ENCODE measurements around the gene LTBP2.
"Not testable (repeated sequence)": the region's sequence is repeated elsewhere in the genome, so short reads cannot be mapped to it uniquely, and the experiment has no call there.

Gene LTBP2

GRCh38 chr14:74551001-74551400, 61.0 kb downstream of the LTBP2 start:
- no peak for DNase-seq (ENCODE audit: low spot score)

DNA sequence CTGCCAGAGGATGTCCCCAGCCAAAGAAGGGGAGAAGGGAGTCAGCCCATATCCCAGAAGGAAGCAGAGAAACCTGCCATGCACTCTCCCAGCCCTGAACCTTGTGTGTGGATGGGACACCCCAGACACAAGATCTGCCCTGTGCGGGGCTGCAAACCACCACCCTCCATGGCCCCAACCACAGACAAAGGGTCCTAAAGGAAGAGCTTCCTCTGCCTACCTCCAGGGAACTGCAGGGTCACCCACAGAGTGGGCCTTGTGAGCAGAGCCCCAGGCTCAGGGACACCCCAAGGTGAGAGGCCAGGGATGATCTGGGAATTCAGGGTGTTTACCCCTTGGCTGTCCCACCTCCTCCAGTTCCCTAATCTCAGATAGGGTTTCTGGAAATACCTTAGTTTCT, 62.0 kb downstream of the LTBP2 start:
- DNase-seq (ENCODE audit: low spot score): no peak

DNA sequence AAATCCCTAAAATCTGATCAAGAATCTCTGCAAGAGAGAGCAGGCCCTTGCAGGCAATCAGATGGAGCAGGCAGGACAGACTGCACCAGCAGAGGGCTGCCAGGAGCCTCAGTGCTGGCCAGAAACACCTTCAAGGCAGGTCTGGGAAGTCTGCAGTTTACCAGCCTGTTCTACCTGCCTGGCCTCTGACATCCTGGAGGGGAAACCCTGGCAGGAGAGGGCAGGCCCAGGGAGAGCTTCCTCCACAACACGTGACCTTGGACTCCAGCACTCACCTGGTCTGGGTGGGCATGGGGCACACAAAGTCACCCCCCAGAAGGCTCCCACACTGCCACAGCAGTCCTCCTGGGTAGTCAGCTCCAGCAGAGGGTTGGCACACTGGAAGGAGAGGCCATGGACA, 62.4 kb downstream of the LTBP2 start:
- DNase-seq (ENCODE audit: low spot score): peak; percentile 47

DNA sequence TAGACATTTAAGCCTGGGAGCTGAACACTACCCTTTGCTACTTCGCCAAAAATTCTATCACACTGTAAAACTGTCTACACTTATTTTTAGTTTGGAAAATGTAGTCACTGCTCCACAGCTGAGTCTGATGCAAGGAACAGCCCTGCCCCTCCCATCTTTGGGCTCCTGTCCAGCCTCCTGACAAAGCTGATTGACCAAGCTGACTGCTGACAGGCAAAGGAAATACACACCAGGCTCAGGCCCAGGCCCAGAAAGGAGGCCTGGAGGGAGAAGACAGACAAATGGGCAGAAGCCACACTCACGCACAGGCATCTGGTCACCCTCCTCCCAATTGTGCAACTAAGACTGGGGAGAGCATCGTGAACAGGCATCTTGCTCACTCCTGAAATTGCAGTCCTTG, 63.2 kb downstream of the LTBP2 start:
- DNase-seq (ENCODE audit: low spot score): peak; percentile 79

DNA sequence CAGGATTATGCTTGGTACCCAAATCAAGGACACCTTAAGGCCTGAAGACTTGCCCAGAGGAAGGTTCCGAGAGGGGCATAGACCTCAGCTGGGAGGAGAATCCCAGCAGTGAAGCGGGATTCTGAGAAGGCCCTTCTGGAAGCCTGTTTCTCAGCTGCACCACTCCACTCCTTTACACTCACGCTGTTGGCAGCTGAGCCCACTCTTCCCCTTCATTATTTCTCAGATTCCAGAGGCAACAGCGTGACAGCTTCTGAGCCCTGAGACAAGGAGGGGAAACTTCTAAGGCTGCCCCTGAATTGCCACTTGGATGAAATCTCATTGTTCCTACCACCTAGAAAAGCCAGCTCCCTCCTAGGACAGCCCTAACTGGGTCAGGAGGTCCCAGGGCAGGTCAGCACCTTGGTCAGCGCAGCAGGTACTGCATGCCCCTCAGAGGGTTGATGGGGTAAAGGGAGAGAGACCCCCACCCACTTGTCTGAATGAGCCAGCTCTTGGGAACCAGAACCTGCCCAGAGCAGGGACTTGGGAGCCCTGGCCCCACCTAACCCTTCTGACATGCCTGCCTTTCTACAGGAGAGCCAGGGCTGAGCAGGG, 64.6 kb downstream of the LTBP2 start:
- DNase-seq (ENCODE audit: low spot score): no peak

DNA sequence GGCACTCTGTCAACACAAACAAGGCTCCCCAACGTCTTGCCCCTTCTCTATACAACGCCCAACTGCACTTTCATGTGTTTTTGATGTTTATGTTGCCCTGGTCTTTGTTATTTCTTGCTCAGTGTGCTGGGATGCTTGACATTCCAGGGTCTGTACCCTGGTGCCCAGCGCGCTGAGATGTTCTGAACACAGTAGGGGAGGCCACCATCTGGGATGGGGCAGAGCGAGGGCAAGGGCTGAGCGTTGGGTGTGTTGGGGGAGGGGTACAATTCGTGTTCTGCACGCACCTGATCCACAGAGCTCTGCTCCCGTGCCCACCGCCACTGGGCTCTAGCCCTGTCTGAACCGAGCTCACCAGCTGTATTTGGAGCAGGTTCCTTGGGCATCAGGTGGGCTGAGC, 65.6 kb downstream of the LTBP2 start:
- DNase-seq (ENCODE audit: low spot score): no peak

GRCh38 chr14:74545386-74545785, 66.7 kb downstream of the LTBP2 start:
- DNase-seq (ENCODE audit: low spot score): no peak

GRCh38 chr14:74543771-74544438, 68.1 kb downstream of the LTBP2 start:
- no peak for DNase-seq (ENCODE audit: low spot score)

- no peak for DNase-seq (ENCODE audit: low spot score)
These were observed 69.9 kb downstream of the LTBP2 start for GRCh38 chr14:74542056-74542685.

- no peak for DNase-seq (ENCODE audit: low spot score)
These were observed 70.8 kb downstream of the LTBP2 start for GRCh38 chr14:74541225-74541624.

- DNase-seq (ENCODE audit: low spot score): no peak
These were observed 72.5 kb downstream of the LTBP2 start for GRCh38 chr14:74539503-74539902.

GRCh38 chr14:74538411-74539391, 73.3 kb downstream of the LTBP2 start:
- DNase-seq (ENCODE audit: low spot score): no peak

DNA sequence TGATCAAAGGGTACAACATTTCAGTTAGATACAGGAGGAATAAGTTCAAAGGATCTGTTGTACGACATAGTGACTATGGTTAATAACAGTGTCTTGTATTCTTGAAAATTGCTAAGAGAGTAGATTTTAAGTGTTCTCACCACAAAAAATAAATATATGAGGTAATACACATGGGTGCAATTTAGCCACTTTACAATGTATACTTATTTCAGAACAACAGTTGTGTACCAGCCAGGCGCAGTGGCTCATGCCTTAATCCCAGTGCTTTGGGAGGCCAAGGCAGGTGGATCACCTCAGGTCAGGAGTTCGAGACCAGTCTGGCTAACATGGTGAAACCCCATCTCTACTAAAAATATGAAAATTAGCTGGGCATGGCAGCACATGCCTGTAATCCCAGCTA, 75.7 kb downstream of the LTBP2 start:
- not testable (repeated sequence) for DNase-seq (ENCODE audit: low spot score)

GRCh38 chr14:74535756-74536325, 76.2 kb downstream of the LTBP2 start:
- no peak for DNase-seq (ENCODE audit: low spot score)

DNA sequence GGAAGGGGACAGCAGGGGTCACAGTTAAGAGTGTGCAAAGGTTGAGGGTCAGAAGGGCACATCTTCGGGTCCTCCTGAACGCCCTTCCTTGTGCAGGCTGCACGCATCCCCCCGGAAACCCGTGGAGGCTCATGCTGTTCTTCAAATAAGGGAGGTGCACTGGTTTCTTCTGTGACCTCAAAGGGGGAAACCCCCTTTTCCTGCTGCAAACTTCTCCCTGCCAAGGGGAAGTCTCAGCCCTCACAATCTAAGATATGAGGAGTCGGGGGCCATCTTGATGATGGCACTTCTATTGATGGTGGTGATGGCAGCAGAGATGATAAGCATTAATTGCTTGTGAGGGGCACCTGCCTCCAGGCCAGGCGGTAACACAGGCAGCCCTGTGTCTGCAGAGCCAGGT, 78.5 kb downstream of the LTBP2 start:
- DNase-seq (ENCODE audit: low spot score): no peak

DNA sequence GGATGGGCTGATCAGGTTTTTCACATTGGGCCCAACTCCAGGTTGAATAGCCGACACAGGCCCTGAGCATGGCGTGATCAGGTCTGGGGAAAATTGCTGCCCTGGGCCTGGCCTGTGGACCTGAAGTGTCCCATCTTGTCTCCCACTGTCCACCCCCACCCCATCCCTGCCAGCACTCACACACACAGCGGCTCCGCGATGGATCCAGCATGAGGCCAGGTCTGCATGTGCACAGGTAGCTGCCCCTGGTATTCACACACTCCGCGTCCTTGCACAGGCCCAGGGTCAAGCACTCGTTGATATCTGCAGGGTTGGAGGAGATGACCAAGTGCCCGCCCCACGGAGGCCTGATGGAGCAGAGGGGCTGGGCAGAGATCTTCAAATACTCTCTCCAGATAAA, 79.8 kb downstream of the LTBP2 start:
- no peak for DNase-seq (ENCODE audit: low spot score)

- DNase-seq (ENCODE audit: low spot score): peak; percentile 79
These were observed 80.6 kb downstream of the LTBP2 start for GRCh38 chr14:74531467-74531866.

- no peak for DNase-seq (ENCODE audit: low spot score)
These were observed 81.0 kb downstream of the LTBP2 start for GRCh38 chr14:74531006-74531405.

DNA sequence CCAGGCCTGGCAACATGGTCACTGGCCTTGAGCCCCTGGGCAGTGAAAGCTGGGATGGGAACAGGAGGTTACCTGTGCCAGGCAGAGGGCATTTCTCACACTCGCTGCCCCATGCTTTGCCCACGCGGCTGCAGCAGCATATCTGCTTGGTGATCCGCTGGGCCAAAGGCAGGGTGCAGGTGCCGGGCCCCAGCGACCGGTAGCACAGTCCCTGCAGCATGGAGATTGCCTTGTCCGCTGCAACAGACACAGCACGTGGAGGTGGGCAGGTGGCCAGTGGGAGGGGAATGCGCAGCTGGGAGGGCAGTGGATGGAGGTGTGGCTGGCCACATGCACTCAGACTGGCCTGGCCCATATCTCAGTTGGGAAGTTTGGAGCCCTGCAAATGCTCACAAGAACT, 83.2 kb downstream of the LTBP2 start:
- DNase-seq (ENCODE audit: low spot score): no peak

- DNase-seq (ENCODE audit: low spot score): no peak
These were observed 83.6 kb downstream of the LTBP2 start for GRCh38 chr14:74528406-74528805.

- DNase-seq (ENCODE audit: low spot score): no peak
These were observed 84.2 kb downstream of the LTBP2 start for GRCh38 chr14:74527736-74528280.
